ENCODE measurements around the gene KLHL6.

DNA sequence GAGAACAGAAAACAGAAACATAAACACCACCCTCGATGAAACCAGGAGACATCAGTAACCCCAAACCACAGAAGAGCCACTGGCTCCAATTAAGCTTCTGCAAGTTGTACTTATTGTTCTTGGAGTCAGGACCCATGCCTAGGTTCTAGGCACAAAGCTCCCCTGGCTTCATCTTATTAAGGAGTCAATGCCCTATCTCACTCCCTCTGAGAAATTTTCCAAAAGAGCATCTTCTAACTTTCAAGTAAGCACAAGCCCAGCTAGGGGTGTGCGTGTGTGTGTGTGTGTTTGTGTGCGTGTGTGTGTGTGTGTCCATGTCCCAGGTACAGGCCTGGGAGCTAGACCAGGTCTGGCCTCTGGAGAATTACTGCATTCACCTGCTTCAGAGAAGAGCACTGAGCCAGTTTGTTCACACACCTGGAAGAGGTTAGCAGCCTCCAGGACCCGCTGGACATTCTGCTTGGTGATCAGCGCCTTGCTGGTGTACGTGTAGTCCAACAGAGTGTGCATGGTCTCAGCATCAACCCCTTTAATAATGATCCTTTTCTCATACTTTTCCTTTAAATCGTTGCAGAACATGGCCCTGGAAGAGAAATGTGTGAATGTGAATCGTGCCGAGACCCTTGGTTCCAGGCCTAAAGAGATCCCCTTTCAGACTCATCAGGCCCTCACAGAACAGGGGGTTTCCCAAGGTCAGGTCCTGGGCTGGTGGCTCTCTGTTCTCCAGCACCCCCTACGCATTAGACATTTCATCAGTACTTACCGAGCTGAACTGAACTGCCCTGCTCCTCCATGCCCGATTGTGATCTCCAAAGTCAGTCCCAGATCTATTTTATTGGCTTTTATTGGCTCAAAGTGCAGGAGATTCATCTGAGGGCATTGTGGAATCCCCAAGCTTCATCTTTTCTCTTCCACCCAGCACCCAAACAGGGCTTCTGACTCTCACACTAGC, 27.8 kb downstream of the KLHL6 start:
- TF ChIP-seq, protein P1, sequence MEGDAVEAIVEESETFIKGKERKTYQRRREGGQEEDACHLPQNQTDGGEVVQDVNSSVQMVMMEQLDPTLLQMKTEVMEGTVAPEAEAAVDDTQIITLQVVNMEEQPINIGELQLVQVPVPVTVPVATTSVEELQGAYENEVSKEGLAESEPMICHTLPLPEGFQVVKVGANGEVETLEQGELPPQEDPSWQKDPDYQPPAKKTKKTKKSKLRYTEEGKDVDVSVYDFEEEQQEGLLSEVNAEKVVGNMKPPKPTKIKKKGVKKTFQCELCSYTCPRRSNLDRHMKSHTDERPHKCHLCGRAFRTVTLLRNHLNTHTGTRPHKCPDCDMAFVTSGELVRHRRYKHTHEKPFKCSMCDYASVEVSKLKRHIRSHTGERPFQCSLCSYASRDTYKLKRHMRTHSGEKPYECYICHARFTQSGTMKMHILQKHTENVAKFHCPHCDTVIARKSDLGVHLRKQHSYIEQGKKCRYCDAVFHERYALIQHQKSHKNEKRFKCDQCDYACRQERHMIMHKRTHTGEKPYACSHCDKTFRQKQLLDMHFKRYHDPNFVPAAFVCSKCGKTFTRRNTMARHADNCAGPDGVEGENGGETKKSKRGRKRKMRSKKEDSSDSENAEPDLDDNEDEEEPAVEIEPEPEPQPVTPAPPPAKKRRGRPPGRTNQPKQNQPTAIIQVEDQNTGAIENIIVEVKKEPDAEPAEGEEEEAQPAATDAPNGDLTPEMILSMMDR (IDR thresholded peaks at IDR 0.05), result no peak
- no peak for TF ChIP-seq POLR2A (IDR thresholded peaks at IDR 0.05)

Measured in adrenal gland (tissue), 5 donors.